HFFc6 (cell line): ENCODE measurements around the gene C19orf47. TPM values are rescaled to one million over a fixed set of nuclear protein-coding genes. Genes with fewer than 3 reads are reported as not detected.

Source experiments
- DNase-seq: peaks from one replicate; pipeline ENCODE4 v3.0.0-alpha.2; 2018
- H3K27ac Mint-ChIP-seq: 2 replicates; pipeline ENCODE4 v1.8.0; 2020; ENCODE audit warnings: mild to moderate bottlenecking, mixed read lengths
- H3K27me3 Mint-ChIP-seq: 2 replicates; pipeline ENCODE4 v1.8.0; 2021; ENCODE audit warnings: mild to moderate bottlenecking, moderate library complexity, mixed read lengths; ENCODE audit not compliant: insufficient read depth
- H3K36me3 Mint-ChIP-seq: 2 replicates; pipeline ENCODE4 v1.8.0; 2021; ENCODE audit warnings: low read depth, mixed read lengths
- H3K4me1 Mint-ChIP-seq: 2 replicates; pipeline ENCODE4 v1.8.0; 2020; ENCODE audit warnings: low read depth, mixed read lengths
- H3K4me3 Mint-ChIP-seq: 2 replicates; pipeline ENCODE4 v1.8.0; 2020; ENCODE audit warnings: mild to moderate bottlenecking, moderate library complexity, mixed read lengths
- H3K9me3 Mint-ChIP-seq: 2 replicates; pipeline ENCODE4 v1.8.0; 2020; ENCODE audit warnings: mild to moderate bottlenecking, mixed read lengths
- total RNA-seq, 6 experiments: library from RNA; stranded (reverse); fragmentation: NEBNext Ultra II Directional; extraction: Animal tissue kit (Norgen Biotek cat#: 25700); gene quantifications; 2 replicates in 1 of 6; 3 replicates in 5 of 6; pipeline ENCODE4 v1.2.3, GENCODE V29; 2021
- TF ChIP-seq, protein P1 (sequence below): fragments of 200-600 bp; sonication (generic); IDR thresholded peaks from 2 replicates; pipeline ENCODE4 v1.5.0; 2021; ENCODE audit warnings: antibody characterized with exemption, mild to moderate bottlenecking

The C19orf47 gene
- total RNA-seq, 6 experiments from 2014 or later = 15.8 to 20.0 (median 18.5) TPM

DNA sequence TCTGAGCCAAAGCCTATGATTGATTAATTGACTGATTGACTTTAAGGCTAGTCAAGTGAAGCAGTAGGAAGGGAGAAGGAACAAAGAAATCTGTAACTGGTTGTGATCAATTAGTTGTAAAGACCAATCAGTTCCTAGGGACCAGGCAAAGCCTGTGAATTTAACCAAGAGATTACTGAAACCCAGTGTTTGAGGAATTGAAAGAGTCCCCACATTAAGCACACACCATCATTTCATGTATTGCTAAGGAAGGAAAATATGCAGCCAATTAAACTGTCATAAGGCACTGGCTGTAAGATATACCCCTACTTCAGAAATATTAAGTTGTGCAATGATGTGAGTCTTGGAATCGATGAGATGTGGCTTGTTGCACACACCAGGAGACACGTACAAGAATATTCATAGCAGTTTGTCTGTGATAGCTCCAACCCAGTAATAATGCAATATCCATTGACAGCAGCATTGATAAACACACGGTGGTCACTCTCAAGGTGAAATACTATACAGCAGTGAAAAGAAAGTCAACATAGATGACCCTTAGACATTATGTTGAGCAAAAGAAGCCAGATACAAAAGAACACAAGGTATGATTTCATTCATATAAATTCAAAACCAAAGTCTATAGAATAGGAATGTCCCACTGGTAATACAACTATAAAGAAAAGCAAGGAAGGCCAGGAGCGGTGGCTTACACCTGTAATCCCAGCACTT is 9.0 kb downstream of the C19orf47 start:
- Mint-ChIP-seq H3K4me3 (no peak overlapping the region), H3K36me3 (peaks cover 14% of the 10 kb centered on the region; the same call in 1 of the 2 replicates), H3K9me3 (no peaks in the 10 kb centered on the region), H3K27ac (no peak overlapping the region), H3K27me3 (no peaks in the 10 kb centered on the region), H3K4me1 (peaks cover 15% of the 10 kb centered on the region; the same call in 1 of the 2 replicates)
- TF ChIP-seq, protein P1, sequence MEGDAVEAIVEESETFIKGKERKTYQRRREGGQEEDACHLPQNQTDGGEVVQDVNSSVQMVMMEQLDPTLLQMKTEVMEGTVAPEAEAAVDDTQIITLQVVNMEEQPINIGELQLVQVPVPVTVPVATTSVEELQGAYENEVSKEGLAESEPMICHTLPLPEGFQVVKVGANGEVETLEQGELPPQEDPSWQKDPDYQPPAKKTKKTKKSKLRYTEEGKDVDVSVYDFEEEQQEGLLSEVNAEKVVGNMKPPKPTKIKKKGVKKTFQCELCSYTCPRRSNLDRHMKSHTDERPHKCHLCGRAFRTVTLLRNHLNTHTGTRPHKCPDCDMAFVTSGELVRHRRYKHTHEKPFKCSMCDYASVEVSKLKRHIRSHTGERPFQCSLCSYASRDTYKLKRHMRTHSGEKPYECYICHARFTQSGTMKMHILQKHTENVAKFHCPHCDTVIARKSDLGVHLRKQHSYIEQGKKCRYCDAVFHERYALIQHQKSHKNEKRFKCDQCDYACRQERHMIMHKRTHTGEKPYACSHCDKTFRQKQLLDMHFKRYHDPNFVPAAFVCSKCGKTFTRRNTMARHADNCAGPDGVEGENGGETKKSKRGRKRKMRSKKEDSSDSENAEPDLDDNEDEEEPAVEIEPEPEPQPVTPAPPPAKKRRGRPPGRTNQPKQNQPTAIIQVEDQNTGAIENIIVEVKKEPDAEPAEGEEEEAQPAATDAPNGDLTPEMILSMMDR = no peak
- no peak for DNase-seq

DNA sequence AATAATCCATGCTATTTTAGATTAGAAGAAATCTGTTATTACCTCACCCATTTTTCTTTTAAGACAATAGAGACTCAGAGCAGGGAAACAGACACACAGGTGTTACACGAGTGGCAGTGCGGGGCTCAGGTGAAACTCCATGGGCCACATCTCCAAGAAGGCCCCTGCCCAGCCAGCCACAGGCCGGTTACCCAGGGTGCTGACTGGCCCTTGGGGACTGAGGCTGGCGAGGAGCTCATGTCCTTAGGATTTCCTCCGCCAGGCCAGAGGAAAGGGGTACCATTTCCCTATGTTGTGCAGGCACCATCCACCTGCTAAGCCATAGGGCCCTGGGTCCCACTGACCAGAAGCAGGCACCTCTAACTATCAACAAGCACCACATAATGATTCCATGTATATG is 10.6 kb downstream of the C19orf47 start:
- peaks cover 15% of the 10 kb centered on the region; the same call in 1 of the 2 replicates for H3K4me1 Mint-ChIP-seq
- H3K27ac Mint-ChIP-seq = no peak overlapping the region
- no peak overlapping the region for H3K4me3 Mint-ChIP-seq
- H3K36me3 Mint-ChIP-seq = peaks cover 14% of the 10 kb centered on the region; the same call in 1 of the 2 replicates
- TF ChIP-seq, protein P1 = no peak
- DNase-seq = no peak
- no peaks in the 10 kb centered on the region for H3K9me3 Mint-ChIP-seq
- no peaks in the 10 kb centered on the region for H3K27me3 Mint-ChIP-seq

DNA sequence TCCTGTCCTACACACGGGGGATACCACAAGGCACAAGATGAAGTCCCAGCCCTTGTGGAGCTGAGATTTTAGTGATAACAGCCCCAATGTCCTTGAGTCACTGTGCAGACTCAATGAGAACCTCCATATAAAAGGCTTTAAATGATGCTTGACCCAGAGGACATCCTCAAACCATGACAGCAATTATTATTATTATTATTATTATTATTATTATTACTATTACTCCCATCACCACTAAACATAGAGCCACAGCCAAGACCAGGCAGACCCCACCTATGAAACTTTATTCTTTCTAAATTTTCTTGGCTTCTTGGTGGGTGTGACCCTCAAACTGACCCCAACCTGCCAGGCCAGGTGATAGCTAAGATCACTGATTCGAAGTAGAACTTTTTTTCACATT is 11.1 kb downstream of the C19orf47 start:
- Mint-ChIP-seq H3K36me3 (peaks cover 14% of the 10 kb centered on the region; the same call in 1 of the 2 replicates), H3K4me1 (peaks cover 13% of the 10 kb centered on the region; the same call in 1 of the 2 replicates), H3K9me3 (no peaks in the 10 kb centered on the region), H3K4me3 (no peak overlapping the region), H3K27me3 (no peaks in the 10 kb centered on the region; the same call in 1 of the 2 replicates), H3K27ac (no peak overlapping the region)
- TF ChIP-seq, protein P1 = no peak
- no peak for DNase-seq

DNA sequence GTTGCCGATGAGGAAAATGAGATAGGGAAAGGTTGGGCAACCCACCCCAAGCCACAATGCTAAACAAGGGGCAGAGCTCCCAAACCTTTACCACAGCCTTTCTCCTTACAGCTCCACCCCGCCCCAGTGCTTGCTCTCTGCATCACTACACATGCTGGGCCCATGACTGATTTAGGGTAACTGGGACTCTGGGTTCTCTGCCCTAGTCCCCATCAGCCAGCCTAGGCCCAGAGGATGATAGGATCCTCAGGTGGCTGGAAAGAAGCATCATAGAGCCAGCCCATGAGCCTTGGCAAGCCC is 11.6 kb downstream of the C19orf47 start:
- H3K27ac Mint-ChIP-seq = peak overlapping the region; percentile 3; the same call in 1 of the 2 replicates
- peaks cover 7% of the 10 kb centered on the region; the same call in 1 of the 2 replicates for H3K4me1 Mint-ChIP-seq
- H3K36me3 Mint-ChIP-seq = peaks cover 15% of the 10 kb centered on the region; the same call in 1 of the 2 replicates
- no peak overlapping the region for H3K4me3 Mint-ChIP-seq
- TF ChIP-seq, protein P1 = no peak
- H3K9me3 Mint-ChIP-seq = no peaks in the 10 kb centered on the region
- DNase-seq = no peak
- no peaks in the 10 kb centered on the region; the same call in 1 of the 2 replicates for H3K27me3 Mint-ChIP-seq

DNA sequence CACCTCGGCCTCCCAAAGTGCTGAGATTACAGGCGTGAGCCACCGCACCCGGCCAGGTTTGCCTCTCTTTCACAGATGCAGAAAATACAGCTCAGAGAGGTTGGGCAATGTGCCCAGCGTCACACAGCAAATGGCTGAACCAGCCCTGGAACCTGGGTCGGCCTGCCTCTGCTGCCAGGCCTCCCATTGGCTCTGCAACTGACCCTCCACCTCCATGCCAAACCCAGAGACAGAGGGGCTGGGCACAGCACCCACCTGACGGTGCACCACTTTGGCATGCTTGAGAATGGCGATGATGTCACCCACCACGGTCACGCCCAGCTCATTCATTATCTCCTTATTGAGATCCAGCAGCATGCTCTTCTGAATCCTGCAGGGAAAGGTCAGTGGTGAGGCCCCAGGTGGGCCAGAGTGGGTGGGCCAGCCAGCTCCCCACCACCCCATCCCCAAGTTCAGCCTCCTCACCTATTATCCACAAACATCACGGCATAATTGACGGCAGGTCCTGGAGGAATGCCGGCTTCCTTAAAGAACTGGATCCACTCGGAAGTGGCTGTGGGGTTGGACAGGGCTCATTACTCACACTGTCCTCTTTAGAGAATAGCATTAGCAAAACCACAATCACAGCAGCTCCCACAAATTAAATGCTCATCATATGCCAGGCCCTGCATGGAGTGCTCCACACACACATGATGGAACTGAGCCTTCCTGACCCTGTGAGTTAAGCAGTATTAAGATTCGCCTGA is 12.2 kb downstream of the C19orf47 start:
- no peak for DNase-seq
- Mint-ChIP-seq H3K36me3 (peaks cover 20% of the 10 kb centered on the region; the same call in 1 of the 2 replicates), H3K27me3 (no peaks in the 10 kb centered on the region; the same call in 1 of the 2 replicates), H3K4me3 (no peak overlapping the region), H3K27ac (peak overlapping the region; percentile 21; the same call in 1 of the 2 replicates), H3K9me3 (no peaks in the 10 kb centered on the region), H3K4me1 (0 out of 2 replicates have a peak, but pooled peaks cover 5% of the 10 kb centered on the region)
- TF ChIP-seq, protein P1 = no peak
